Activated naive CD4-positive, alpha-beta T cell treated with anti-CD3 and anti-CD28 coated beads for 36 hours (primary cell): ENCODE data around the gene NELL1. TPM values are rescaled to one million over a fixed set of nuclear protein-coding genes. Genes with fewer than 3 reads are reported as not detected.

ENCODE experiments used
- CTCF ChIA-PET: fragments of 350-600 bp; sonication (Branson Sonifier 250); formaldehyde crosslinking; loops from one replicate; lab custom pipeline; 2021; ENCODE audit warnings: antibody characterized with exemption; lab: Charles Lee
- DNase-seq: peaks from one replicate; pipeline ENCODE4 v3.0.0-alpha.2; 2020
- H3K27ac Mint-ChIP-seq: one replicate; pipeline ENCODE4 v1.8.0; 2021; ENCODE audit warnings: mild to moderate bottlenecking, mixed read lengths
- H3K27me3 Mint-ChIP-seq: one replicate; pipeline ENCODE4 v1.8.0; 2021; ENCODE audit warnings: low read depth, mixed read lengths
- H3K36me3 Mint-ChIP-seq: one replicate; pipeline ENCODE4 v1.8.0; 2021; ENCODE audit warnings: low read depth, mixed read lengths
- H3K4me1 Mint-ChIP-seq: one replicate; pipeline ENCODE4 v1.8.0; 2021; ENCODE audit warnings: low read depth, mixed read lengths
- H3K4me3 Mint-ChIP-seq: one replicate; pipeline ENCODE4 v1.8.0; 2021; ENCODE audit warnings: mild to moderate bottlenecking, moderate library complexity, mixed read lengths
- H3K9me3 Mint-ChIP-seq: one replicate; pipeline ENCODE4 v1.8.0; 2021; ENCODE audit warnings: mixed read lengths
- intact Hi-C: fragments of 100-400 bp; cut with micrococcal nuclease; formaldehyde crosslinking; loops from one replicate; pipeline ENCODE4 v1.15.1; 2023
- total RNA-seq, 2 experiments: library from RNA; stranded (reverse); gene quantifications; one replicate each; pipeline ENCODE4 v1.2.3, GENCODE V29; 2021

Gene NELL1
- total RNA-seq, 2 experiments from 2014 or later = not detected

- Mint-ChIP-seq H3K27me3 (no peaks in the 10 kb centered on the region), H3K4me3 (no peak overlapping the region), H3K36me3 (no peaks in the 10 kb centered on the region), H3K9me3 (peaks cover 4% of the 10 kb centered on the region), H3K4me1 (no peaks in the 10 kb centered on the region), H3K27ac (no peak overlapping the region)
- intact Hi-C loops = no loop called here
- no peak for DNase-seq
- CTCF ChIA-PET = no interaction called here
These were observed 736.0 kb downstream of the NELL1 start for GRCh38 chr11:21405422-21405821.

GRCh38 chr11:21410513-21410912 lies 741.1 kb downstream of the NELL1 start:
- no peaks in the 10 kb centered on the region for H3K4me1 Mint-ChIP-seq
- H3K27ac Mint-ChIP-seq = no peak overlapping the region
- no peaks in the 10 kb centered on the region for H3K36me3 Mint-ChIP-seq
- H3K9me3 Mint-ChIP-seq = peaks cover 2% of the 10 kb centered on the region
- intact Hi-C loops = no loop called here
- H3K4me3 Mint-ChIP-seq = no peak overlapping the region
- H3K27me3 Mint-ChIP-seq = no peaks in the 10 kb centered on the region
- no peak for DNase-seq
- CTCF ChIA-PET = no interaction called here

- Mint-ChIP-seq H3K36me3 (no peaks in the 10 kb centered on the region), H3K9me3 (peaks cover 2% of the 10 kb centered on the region), H3K27ac (no peak overlapping the region), H3K4me3 (no peak overlapping the region), H3K4me1 (no peaks in the 10 kb centered on the region), H3K27me3 (no peaks in the 10 kb centered on the region)
- CTCF ChIA-PET = no interaction called here
- intact Hi-C loops = no loop called here
- DNase-seq = no peak
These were observed 741.7 kb downstream of the NELL1 start for GRCh38 chr11:21411104-21411503.

GRCh38 chr11:21411597-21411996 lies 742.2 kb downstream of the NELL1 start:
- Mint-ChIP-seq H3K36me3 (no peaks in the 10 kb centered on the region), H3K4me1 (no peaks in the 10 kb centered on the region), H3K4me3 (no peak overlapping the region), H3K27ac (no peak overlapping the region), H3K27me3 (no peaks in the 10 kb centered on the region), H3K9me3 (peaks cover 2% of the 10 kb centered on the region)
- intact Hi-C loops = no loop called here
- no peak for DNase-seq
- CTCF ChIA-PET = no interaction called here

- Mint-ChIP-seq H3K4me1 (no peaks in the 10 kb centered on the region), H3K4me3 (no peak overlapping the region), H3K9me3 (peaks cover 2% of the 10 kb centered on the region), H3K36me3 (no peaks in the 10 kb centered on the region), H3K27ac (no peak overlapping the region), H3K27me3 (no peaks in the 10 kb centered on the region)
- intact Hi-C loops = no loop called here
- DNase-seq = no peak
- CTCF ChIA-PET = no interaction called here
These were observed 743.4 kb downstream of the NELL1 start for GRCh38 chr11:21412652-21413383.

GRCh38 chr11:21414953-21415352 lies 745.6 kb downstream of the NELL1 start:
- H3K4me1 Mint-ChIP-seq = no peaks in the 10 kb centered on the region
- no peak overlapping the region for H3K4me3 Mint-ChIP-seq
- DNase-seq = no peak
- intact Hi-C loops = no loop called here
- H3K36me3 Mint-ChIP-seq = no peaks in the 10 kb centered on the region
- CTCF ChIA-PET = no interaction called here
- no peaks in the 10 kb centered on the region for H3K27me3 Mint-ChIP-seq
- H3K9me3 Mint-ChIP-seq = peaks cover 1% of the 10 kb centered on the region
- H3K27ac Mint-ChIP-seq = no peak overlapping the region

- Mint-ChIP-seq H3K36me3 (no peaks in the 10 kb centered on the region), H3K4me3 (no peak overlapping the region), H3K9me3 (peaks cover 1% of the 10 kb centered on the region), H3K4me1 (no peaks in the 10 kb centered on the region), H3K27ac (no peak overlapping the region), H3K27me3 (no peaks in the 10 kb centered on the region)
- CTCF ChIA-PET = no interaction called here
- no peak for DNase-seq
- intact Hi-C loops = no loop called here
These were observed 746.2 kb downstream of the NELL1 start for GRCh38 chr11:21415606-21416005.

GRCh38 chr11:21421711-21422329 lies 752.4 kb downstream of the NELL1 start:
- H3K4me3 Mint-ChIP-seq = no peak overlapping the region

GRCh38 chr11:21426931-21427330 lies 757.5 kb downstream of the NELL1 start:
- intact Hi-C loops = no loop called here
- Mint-ChIP-seq H3K4me1 (no peaks in the 10 kb centered on the region), H3K9me3 (peaks cover 5% of the 10 kb centered on the region), H3K27me3 (no peaks in the 10 kb centered on the region), H3K27ac (no peak overlapping the region), H3K4me3 (no peak overlapping the region), H3K36me3 (no peaks in the 10 kb centered on the region)
- CTCF ChIA-PET = no interaction called here
- DNase-seq = no peak

More at GRCh38 chr11:21421711-21422329, 752.4 kb downstream of the NELL1 start:
- CTCF ChIA-PET = no interaction called here
- Mint-ChIP-seq H3K4me1 (no peaks in the 10 kb centered on the region), H3K27me3 (no peaks in the 10 kb centered on the region), H3K36me3 (no peaks in the 10 kb centered on the region), H3K9me3 (peaks cover 4% of the 10 kb centered on the region), H3K27ac (no peak overlapping the region)
- intact Hi-C loops = no loop called here
- no peak for DNase-seq

GRCh38 chr11:21427726-21428125 lies 758.3 kb downstream of the NELL1 start:
- no peaks in the 10 kb centered on the region for H3K36me3 Mint-ChIP-seq
- no peaks in the 10 kb centered on the region for H3K27me3 Mint-ChIP-seq
- CTCF ChIA-PET = no interaction called here
- DNase-seq = no peak
- no peak overlapping the region for H3K27ac Mint-ChIP-seq
- no peak overlapping the region for H3K4me3 Mint-ChIP-seq
- no peaks in the 10 kb centered on the region for H3K4me1 Mint-ChIP-seq
- intact Hi-C loops = no loop called here
- H3K9me3 Mint-ChIP-seq = peaks cover 5% of the 10 kb centered on the region

- H3K27ac Mint-ChIP-seq = no peak overlapping the region
- H3K4me3 Mint-ChIP-seq = no peak overlapping the region
- no peaks in the 10 kb centered on the region for H3K36me3 Mint-ChIP-seq
- no peaks in the 10 kb centered on the region for H3K27me3 Mint-ChIP-seq
- no peak for DNase-seq
- intact Hi-C loops = no loop called here
- H3K4me1 Mint-ChIP-seq = no peaks in the 10 kb centered on the region
- CTCF ChIA-PET = no interaction called here
- peaks cover 5% of the 10 kb centered on the region for H3K9me3 Mint-ChIP-seq
These were observed 759.4 kb downstream of the NELL1 start for GRCh38 chr11:21428796-21429195.

- Mint-ChIP-seq H3K36me3 (no peaks in the 10 kb centered on the region), H3K4me3 (no peak overlapping the region), H3K4me1 (no peaks in the 10 kb centered on the region), H3K9me3 (peaks cover 5% of the 10 kb centered on the region), H3K27me3 (no peaks in the 10 kb centered on the region), H3K27ac (no peak overlapping the region)
- CTCF ChIA-PET = no interaction called here
- DNase-seq = no peak
- intact Hi-C loops = no loop called here
These were observed 760.0 kb downstream of the NELL1 start for GRCh38 chr11:21429401-21429800.

GRCh38 chr11:21430537-21430936 lies 761.2 kb downstream of the NELL1 start:
- intact Hi-C loops = no loop called here
- Mint-ChIP-seq H3K27ac (no peak overlapping the region), H3K27me3 (no peaks in the 10 kb centered on the region), H3K4me1 (no peaks in the 10 kb centered on the region), H3K4me3 (no peak overlapping the region), H3K36me3 (no peaks in the 10 kb centered on the region), H3K9me3 (peaks cover 5% of the 10 kb centered on the region)
- CTCF ChIA-PET = no interaction called here
- no peak for DNase-seq
